Astrocyte (in vitro differentiated cells and primary cell): ENCODE data around the gene ANKS6. TPM values are rescaled to one million over a fixed set of nuclear protein-coding genes. Genes with fewer than 3 reads are reported as not detected.
A peak's percentile ranks its signal among the peaks of the same experiment; 100 is the strongest.

ENCODE experiments used
- DNase-seq: peaks from one replicate; pipeline ENCODE4 v3.0.0-alpha.2; 2010; ENCODE audit warnings: low read depth
- FAIRE-seq: peaks from 2 replicates; lab custom pipeline; 2011; peaks lifted over from hg19 to GRCh38; lab: Jason Lieb, UNC
- H2AFZ ChIP-seq: 2 replicates; pipeline ENCODE4 v1.6.0; 2012; ENCODE audit warnings: low read depth, low read length, inconsistent platforms
- H3K27ac ChIP-seq: 2 replicates; pipeline ENCODE4 v1.5.1; 2011; ENCODE audit warnings: low read depth, low read length, inconsistent platforms
- H3K27me3 ChIP-seq: 2 replicates; pipeline ENCODE4 v1.6.0; 2011; ENCODE audit warnings: low read length, inconsistent platforms; ENCODE audit not compliant: insufficient read depth
- H3K36me3 ChIP-seq: 2 replicates; pipeline ENCODE4 v1.5.1; 2011; ENCODE audit warnings: low read length, inconsistent platforms; ENCODE audit not compliant: insufficient read depth
- H3K4me1 ChIP-seq: 2 replicates; pipeline ENCODE4 v1.5.1; 2011; ENCODE audit warnings: low read length, inconsistent platforms; ENCODE audit not compliant: insufficient read depth
- H3K4me2 ChIP-seq: 2 replicates; pipeline ENCODE4 v1.6.0; 2012; ENCODE audit warnings: low read length, inconsistent platforms
- H3K4me3 ChIP-seq: 2 replicates; pipeline ENCODE4 v1.5.1; 2011; ENCODE audit warnings: low read depth, mild to moderate bottlenecking, low read length, inconsistent platforms; ENCODE audit not compliant: insufficient read depth
- H3K79me2 ChIP-seq: 2 replicates; pipeline ENCODE4 v1.6.0; 2012; ENCODE audit warnings: mild to moderate bottlenecking, low read length, inconsistent platforms; ENCODE audit not compliant: insufficient read depth
- H3K9ac ChIP-seq: 2 replicates; pipeline ENCODE4 v1.6.0; 2012; ENCODE audit warnings: mild to moderate bottlenecking, low read length, inconsistent platforms
- H3K9me3 ChIP-seq: 2 replicates; pipeline ENCODE4 v1.5.1; 2012; ENCODE audit warnings: low read depth, mild to moderate bottlenecking, low read length, inconsistent platforms; ENCODE audit not compliant: insufficient read depth
- H4K20me1 ChIP-seq: 2 replicates; pipeline ENCODE4 v1.6.0; 2012; ENCODE audit warnings: low read length, inconsistent platforms; ENCODE audit not compliant: insufficient read depth
- H3K27ac Mint-ChIP-seq: one replicate; pipeline ENCODE4 v1.8.0; 2021; ENCODE audit warnings: mild to moderate bottlenecking, mixed read lengths; ENCODE audit not compliant: unreplicated experiment
- H3K27me3 Mint-ChIP-seq: one replicate; pipeline ENCODE4 v1.8.0; 2021; ENCODE audit warnings: low read depth, mixed read lengths; ENCODE audit not compliant: unreplicated experiment
- H3K36me3 Mint-ChIP-seq: one replicate; pipeline ENCODE4 v1.8.0; 2021; ENCODE audit warnings: low read depth, mixed read lengths; ENCODE audit not compliant: unreplicated experiment
- H3K4me1 Mint-ChIP-seq: one replicate; pipeline ENCODE4 v1.8.0; 2021; ENCODE audit warnings: low read depth, mixed read lengths; ENCODE audit not compliant: unreplicated experiment
- H3K4me3 Mint-ChIP-seq: one replicate; pipeline ENCODE4 v1.8.0; 2021; ENCODE audit warnings: mild to moderate bottlenecking, moderate library complexity, mixed read lengths; ENCODE audit not compliant: unreplicated experiment
- H3K9me3 Mint-ChIP-seq: one replicate; pipeline ENCODE4 v1.8.0; 2021; ENCODE audit warnings: mild to moderate bottlenecking, mixed read lengths; ENCODE audit not compliant: unreplicated experiment
- EZH2 ChIP-seq: IDR thresholded peaks from 2 replicates; pipeline ENCODE4 v1.6.1; 2012; ENCODE audit warnings: mild to moderate bottlenecking, low read length, inconsistent platforms; ENCODE audit not compliant: insufficient read depth
- total RNA-seq: library from RNA; stranded (reverse); gene quantifications from 2 replicates; pipeline ENCODE4 v1.2.1, GENCODE V29; 2021
- TF ChIP-seq, protein P1 (sequence below): IDR thresholded peaks from 2 replicates; pipeline ENCODE4 v1.5.1; 2011; ENCODE audit warnings: low read depth, mild to moderate bottlenecking, inconsistent platforms, low read length, moderate library complexity; ENCODE audit not compliant: insufficient read depth

ANKS6 gene
- total RNA-seq, 1 donor from 2014 or later: 16.7 TPM

DNA sequence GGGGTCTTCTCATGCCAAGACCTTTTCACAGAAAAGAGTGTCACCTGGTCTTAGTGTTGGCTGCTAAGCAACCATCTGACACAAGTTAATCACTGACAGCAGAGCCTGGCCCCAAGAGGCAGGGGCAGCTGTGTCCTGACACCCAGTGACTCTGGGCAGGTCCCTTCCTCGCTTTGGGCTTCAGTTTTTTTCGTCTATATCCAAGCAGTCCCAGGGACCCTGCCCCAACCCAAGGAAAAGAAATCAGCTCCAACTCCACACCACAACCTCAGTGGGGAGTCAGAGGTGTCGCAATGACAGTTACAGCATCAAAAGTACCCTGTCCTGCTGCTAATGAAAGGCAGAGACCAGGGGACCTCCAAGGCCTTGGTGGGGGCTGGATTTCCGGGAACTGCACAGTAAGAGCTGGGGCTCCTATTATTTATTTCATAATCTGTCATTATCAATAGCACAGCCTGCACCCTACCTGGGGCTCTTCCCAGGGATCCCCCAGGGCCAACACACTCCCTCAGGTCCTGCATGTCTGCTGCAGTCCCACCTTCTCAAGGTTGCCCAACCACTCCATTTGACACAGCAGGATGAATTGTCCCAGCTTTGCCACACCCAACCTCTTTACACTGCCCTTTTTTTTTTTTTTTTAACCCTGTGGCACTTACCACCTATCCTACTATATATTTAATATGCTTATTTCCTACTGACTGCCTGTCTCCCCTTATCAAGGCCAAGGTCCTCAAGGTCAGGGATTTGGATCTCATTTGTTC, 9.4 kb downstream of the ANKS6 start:
- Histone ChIP-seq H3K79me2 (peaks cover 3% of the 10 kb centered on the region), H3K4me1 (peaks cover 10% of the 10 kb centered on the region), H3K27me3 (no peaks in the 10 kb centered on the region), H3K36me3 (peaks cover 3% of the 10 kb centered on the region), H3K4me3 (no peak overlapping the region), H4K20me1 (peaks cover 24% of the 10 kb centered on the region), H2AFZ (no peak overlapping the region), H3K9me3 (no peaks in the 10 kb centered on the region), H3K27ac (no peak overlapping the region), H3K9ac (no peak overlapping the region), H3K4me2 (no peak overlapping the region)
- H3K4me1 Mint-ChIP-seq: peaks cover 12% of the 10 kb centered on the region
- H3K4me3 Mint-ChIP-seq: no peak overlapping the region
- H3K9me3 Mint-ChIP-seq: no peaks in the 10 kb centered on the region
- no peaks in the 10 kb centered on the region for H3K27me3 Mint-ChIP-seq
- no peak for TF ChIP-seq EZH2
- TF ChIP-seq, protein P1, sequence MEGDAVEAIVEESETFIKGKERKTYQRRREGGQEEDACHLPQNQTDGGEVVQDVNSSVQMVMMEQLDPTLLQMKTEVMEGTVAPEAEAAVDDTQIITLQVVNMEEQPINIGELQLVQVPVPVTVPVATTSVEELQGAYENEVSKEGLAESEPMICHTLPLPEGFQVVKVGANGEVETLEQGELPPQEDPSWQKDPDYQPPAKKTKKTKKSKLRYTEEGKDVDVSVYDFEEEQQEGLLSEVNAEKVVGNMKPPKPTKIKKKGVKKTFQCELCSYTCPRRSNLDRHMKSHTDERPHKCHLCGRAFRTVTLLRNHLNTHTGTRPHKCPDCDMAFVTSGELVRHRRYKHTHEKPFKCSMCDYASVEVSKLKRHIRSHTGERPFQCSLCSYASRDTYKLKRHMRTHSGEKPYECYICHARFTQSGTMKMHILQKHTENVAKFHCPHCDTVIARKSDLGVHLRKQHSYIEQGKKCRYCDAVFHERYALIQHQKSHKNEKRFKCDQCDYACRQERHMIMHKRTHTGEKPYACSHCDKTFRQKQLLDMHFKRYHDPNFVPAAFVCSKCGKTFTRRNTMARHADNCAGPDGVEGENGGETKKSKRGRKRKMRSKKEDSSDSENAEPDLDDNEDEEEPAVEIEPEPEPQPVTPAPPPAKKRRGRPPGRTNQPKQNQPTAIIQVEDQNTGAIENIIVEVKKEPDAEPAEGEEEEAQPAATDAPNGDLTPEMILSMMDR: no peak
- peaks cover 21% of the 10 kb centered on the region for H3K36me3 Mint-ChIP-seq
- DNase-seq: no peak
- no peak overlapping the region for H3K27ac Mint-ChIP-seq
- FAIRE-seq: no peak

DNA sequence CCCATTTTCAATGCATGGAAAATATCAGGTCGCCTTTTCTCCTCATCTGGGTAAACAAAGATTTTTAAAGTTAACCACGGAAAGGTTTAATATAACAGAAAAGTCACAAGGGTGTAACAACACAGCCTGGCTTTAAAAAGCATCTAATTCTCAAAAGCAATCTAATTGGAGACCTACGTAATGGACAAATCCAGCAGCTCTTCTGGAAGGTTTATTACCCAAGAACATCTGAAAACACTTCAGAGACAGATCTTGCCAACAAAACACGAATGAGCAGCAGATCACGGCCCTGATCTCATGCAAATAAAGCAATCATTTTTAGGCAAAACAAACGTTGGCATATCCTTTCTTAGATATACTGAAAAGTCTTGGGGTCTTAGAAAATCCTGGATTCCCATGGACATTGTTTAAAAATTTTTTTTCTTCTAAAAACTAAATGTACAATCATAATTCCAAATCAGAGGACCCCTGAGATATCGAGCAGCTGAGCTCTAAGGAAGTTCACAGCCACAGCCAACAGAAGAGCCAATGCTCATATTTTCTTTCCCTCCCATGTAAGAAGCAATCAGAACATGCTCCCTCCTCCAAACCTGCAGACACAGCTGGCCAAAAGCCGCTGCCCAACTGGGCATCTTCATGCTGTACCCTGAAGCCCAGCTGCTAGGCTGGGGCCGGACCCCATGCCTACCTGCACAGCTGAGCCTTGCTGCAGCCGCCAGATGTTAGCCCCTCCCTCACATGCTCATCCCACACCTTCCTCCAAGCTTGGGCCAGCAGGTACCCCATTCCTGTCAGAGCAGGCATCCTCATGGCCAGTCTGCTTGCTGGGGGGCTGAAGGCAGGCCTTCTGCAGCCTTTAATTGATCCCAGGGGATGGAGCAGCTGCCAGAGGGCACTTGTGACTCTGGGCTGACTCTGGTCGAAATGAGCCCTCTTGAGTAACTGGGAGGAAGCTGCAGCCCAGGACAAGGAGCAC, 11.2 kb downstream of the ANKS6 start:
- H3K4me3 ChIP-seq: no peak overlapping the region
- H3K27ac ChIP-seq: no peak overlapping the region
- TF ChIP-seq, protein P1: no peak
- TF ChIP-seq EZH2: no peak
- H3K4me1 Mint-ChIP-seq: no peaks in the 10 kb centered on the region
- H3K27me3 Mint-ChIP-seq: no peaks in the 10 kb centered on the region
- H3K27ac Mint-ChIP-seq: peak overlapping the region; percentile 12
- peak overlapping the region; percentile 54 for H3K4me3 Mint-ChIP-seq
- H3K4me1 ChIP-seq: no peaks in the 10 kb centered on the region
- no peak for DNase-seq
- no peaks in the 10 kb centered on the region for H3K27me3 ChIP-seq
- H3K36me3 ChIP-seq: peaks cover 3% of the 10 kb centered on the region
- peaks cover 3% of the 10 kb centered on the region for H3K79me2 ChIP-seq
- H3K9ac ChIP-seq: no peak overlapping the region
- H2AFZ ChIP-seq: no peak overlapping the region
- H4K20me1 ChIP-seq: peaks cover 13% of the 10 kb centered on the region
- no peak overlapping the region for H3K4me2 ChIP-seq
- no peak for FAIRE-seq
- H3K9me3 ChIP-seq: no peaks in the 10 kb centered on the region
- no peaks in the 10 kb centered on the region for H3K9me3 Mint-ChIP-seq
- H3K36me3 Mint-ChIP-seq: peaks cover 19% of the 10 kb centered on the region
